PC-9 (cell line): ENCODE data around the gene ANKRD10. TPM values are rescaled to one million over a fixed set of nuclear protein-coding genes. Genes with fewer than 3 reads are reported as not detected.

Source experiments
- BruUV-seq: library from RNA; stranded (reverse); fragments of 400-500 nt; replicated peaks from 2 replicates; lab custom pipeline; 2021; lab: Mats Ljungman, UMichigan
- CTCF ChIA-PET: fragments of 300-600 bp; sonication (Branson Sonifier 250); formaldehyde crosslinking; loops from one replicate; lab custom pipeline; 2022; ENCODE audit warnings: antibody characterized with exemption; lab: Charles Lee
- POLR2A ChIA-PET: fragments of 300-600 bp; sonication (Branson Sonifier 250); formaldehyde crosslinking; loops from one replicate; lab custom pipeline; 2022; ENCODE audit warnings: antibody characterized with exemption; ENCODE audit not compliant: unreplicated experiment; lab: Charles Lee
- DNase-seq, 2 experiments: peaks; one replicate each; pipeline versions ENCODE4 v3.0.0 to v3.0.0-alpha.2; 2015 to 2022; ENCODE audit warnings: mixed read lengths in 1 of 2
- H2AFZ ChIP-seq: fragments of 200-600 bp; sonication (generic); 2 replicates; pipeline ENCODE4 v1.8.1; 2017; ENCODE audit warnings: antibody characterized with exemption
- H3F3A ChIP-seq: fragments of 200-600 bp; sonication (generic); 2 replicates; pipeline ENCODE4 v1.8.1; 2017; ENCODE audit warnings: antibody characterized with exemption, mild to moderate bottlenecking, low read depth; ENCODE audit not compliant: insufficient read depth
- H3K27ac ChIP-seq: fragments of 200-600 bp; sonication (generic); 2 replicates; pipeline ENCODE4 v1.6.1; 2016; ENCODE audit warnings: mixed run types
- H3K27me3 ChIP-seq: fragments of 200-600 bp; sonication (generic); 2 replicates; pipeline ENCODE4 v1.6.1; 2016; ENCODE audit warnings: low read depth, mixed run types; ENCODE audit not compliant: insufficient read depth
- H3K36me3 ChIP-seq: fragments of 200-600 bp; sonication (generic); 2 replicates; pipeline ENCODE4 v1.6.1; 2016; ENCODE audit warnings: low read depth, mixed run types
- H3K4me1 ChIP-seq: fragments of 200-600 bp; sonication (generic); replicated peaks from 2 replicates; pipeline ENCODE4 v1.6.1; 2016; ENCODE audit warnings: mixed run types; ENCODE audit not compliant: insufficient read depth
- H3K4me2 ChIP-seq: fragments of 200-600 bp; sonication (generic); 2 replicates; pipeline ENCODE4 v1.6.1; 2017; ENCODE audit warnings: mixed run types
- H3K4me3 ChIP-seq: fragments of 200-600 bp; sonication (generic); 2 replicates; pipeline ENCODE4 v1.6.1; 2016; ENCODE audit warnings: mixed run types
- H3K79me2 ChIP-seq: fragments of 200-600 bp; sonication (generic); 2 replicates; pipeline ENCODE4 v1.6.1; 2017; ENCODE audit warnings: low read depth, mixed run types
- H3K9me2 ChIP-seq: fragments of 200-600 bp; sonication (generic); 2 replicates; pipeline ENCODE4 v1.8.1; 2017; ENCODE audit warnings: mild to moderate bottlenecking; ENCODE audit not compliant: insufficient read depth
- H3K9me3 ChIP-seq: fragments of 200-600 bp; sonication (generic); 2 replicates; pipeline ENCODE4 v1.8.1; 2016; ENCODE audit warnings: low read depth; ENCODE audit not compliant: insufficient read depth
- H4K20me1 ChIP-seq: fragments of 200-600 bp; sonication (generic); 2 replicates; pipeline ENCODE4 v1.8.1; 2017; ENCODE audit not compliant: insufficient read depth
- EZH2 ChIP-seq: fragments of 200-600 bp; sonication (generic); IDR thresholded peaks from 2 replicates; pipeline ENCODE4 v1.8.0; 2017; ENCODE audit warnings: antibody characterized with exemption, low read depth
- intact Hi-C: fragments of 100-400 bp; cut with micrococcal nuclease; formaldehyde crosslinking; loops from one replicate; pipeline ENCODE4 v1.10.0; 2022; ENCODE audit not compliant: unreplicated experiment
- total RNA-seq: library from RNA; stranded (reverse); gene quantifications from 2 replicates; pipeline ENCODE4 v1.2.3, GENCODE V29; 2021
- TF ChIP-seq, protein P1 (sequence below): fragments of 200-600 bp; sonication (generic); conservative IDR thresholded peaks from 2 replicates; pipeline ENCODE4 v1.6.1; 2017; ENCODE audit warnings: mixed run types, antibody characterized with exemption, mild to moderate bottlenecking, moderate library complexity

ANKRD10 gene
- total RNA-seq, 1 experiment from 2014 or later: 155 TPM

DNA sequence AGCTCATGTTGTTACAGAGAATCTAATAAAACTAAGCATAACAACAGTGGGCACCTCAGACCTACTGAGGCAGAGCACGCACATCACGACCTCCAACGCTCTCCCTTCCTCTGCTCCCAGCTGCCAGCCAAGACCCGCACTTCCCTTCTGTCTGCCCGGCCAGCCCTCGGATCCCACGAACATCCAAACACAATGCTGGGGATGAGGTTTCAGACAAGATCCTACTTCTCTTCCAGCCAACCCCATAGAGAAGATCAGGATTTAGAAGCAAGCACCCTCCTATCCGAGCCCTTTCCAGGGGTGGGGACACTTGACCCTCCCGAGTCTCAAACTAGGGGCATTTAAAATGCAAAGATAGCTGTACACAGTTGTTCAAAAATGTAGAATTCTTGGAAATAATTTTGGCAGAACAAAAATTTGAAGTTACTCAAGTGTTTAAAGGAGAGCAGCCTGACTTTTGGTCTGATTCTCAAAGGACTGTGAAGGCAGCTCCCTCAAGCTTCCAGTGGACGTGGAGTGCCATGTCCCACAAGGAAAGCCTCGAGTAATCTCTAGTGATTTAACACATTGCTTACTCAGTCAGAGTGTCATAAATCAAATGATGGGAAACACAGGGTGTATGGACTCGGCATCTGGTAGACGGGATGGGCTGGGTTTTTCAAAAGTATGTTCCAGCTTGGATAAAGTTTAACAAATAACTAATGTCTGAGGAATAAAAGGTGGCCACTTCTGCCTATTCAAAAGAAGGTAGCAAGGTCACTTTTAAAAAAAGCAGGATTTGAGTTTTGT is 32.8 kb downstream of the ANKRD10 start:
- TF ChIP-seq EZH2: no peak
- TF ChIP-seq, protein P1, sequence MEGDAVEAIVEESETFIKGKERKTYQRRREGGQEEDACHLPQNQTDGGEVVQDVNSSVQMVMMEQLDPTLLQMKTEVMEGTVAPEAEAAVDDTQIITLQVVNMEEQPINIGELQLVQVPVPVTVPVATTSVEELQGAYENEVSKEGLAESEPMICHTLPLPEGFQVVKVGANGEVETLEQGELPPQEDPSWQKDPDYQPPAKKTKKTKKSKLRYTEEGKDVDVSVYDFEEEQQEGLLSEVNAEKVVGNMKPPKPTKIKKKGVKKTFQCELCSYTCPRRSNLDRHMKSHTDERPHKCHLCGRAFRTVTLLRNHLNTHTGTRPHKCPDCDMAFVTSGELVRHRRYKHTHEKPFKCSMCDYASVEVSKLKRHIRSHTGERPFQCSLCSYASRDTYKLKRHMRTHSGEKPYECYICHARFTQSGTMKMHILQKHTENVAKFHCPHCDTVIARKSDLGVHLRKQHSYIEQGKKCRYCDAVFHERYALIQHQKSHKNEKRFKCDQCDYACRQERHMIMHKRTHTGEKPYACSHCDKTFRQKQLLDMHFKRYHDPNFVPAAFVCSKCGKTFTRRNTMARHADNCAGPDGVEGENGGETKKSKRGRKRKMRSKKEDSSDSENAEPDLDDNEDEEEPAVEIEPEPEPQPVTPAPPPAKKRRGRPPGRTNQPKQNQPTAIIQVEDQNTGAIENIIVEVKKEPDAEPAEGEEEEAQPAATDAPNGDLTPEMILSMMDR: no peak
- H3K79me2 ChIP-seq: no peaks in the 10 kb centered on the region
- no peak overlapping the region for H3K4me2 ChIP-seq
- DNase-seq: no peak
- POLR2A ChIA-PET: interaction anchor here (0.6 kb wide), 1 partner anchor 13 kb away, joined by 3 read pairs; no protein-coding TSS in a partner anchor
- H4K20me1 ChIP-seq: no peaks in the 10 kb centered on the region
- no peak overlapping the region for H2AFZ ChIP-seq
- peaks cover 6% of the 10 kb centered on the region; the same call in 1 of the 2 replicates for H3F3A ChIP-seq
- intact Hi-C loops: no loop called here
- no peaks in the 10 kb centered on the region for H3K4me1 ChIP-seq
- CTCF ChIA-PET: no interaction called here
- H3K27me3 ChIP-seq: no peaks in the 10 kb centered on the region
- no peaks in the 10 kb centered on the region for H3K36me3 ChIP-seq
- H3K9me3 ChIP-seq: no peaks in the 10 kb centered on the region
- BruUV-seq: no TSS peak
- no peak overlapping the region for H3K27ac ChIP-seq
- H3K4me3 ChIP-seq: no peak overlapping the region
- no peaks in the 10 kb centered on the region for H3K9me2 ChIP-seq

- BruUV-seq: no TSS peak
- intact Hi-C loops: no loop called here
Observed at GRCh38 chr13:110880627-110881026, 34.2 kb downstream of the ANKRD10 start.

DNA sequence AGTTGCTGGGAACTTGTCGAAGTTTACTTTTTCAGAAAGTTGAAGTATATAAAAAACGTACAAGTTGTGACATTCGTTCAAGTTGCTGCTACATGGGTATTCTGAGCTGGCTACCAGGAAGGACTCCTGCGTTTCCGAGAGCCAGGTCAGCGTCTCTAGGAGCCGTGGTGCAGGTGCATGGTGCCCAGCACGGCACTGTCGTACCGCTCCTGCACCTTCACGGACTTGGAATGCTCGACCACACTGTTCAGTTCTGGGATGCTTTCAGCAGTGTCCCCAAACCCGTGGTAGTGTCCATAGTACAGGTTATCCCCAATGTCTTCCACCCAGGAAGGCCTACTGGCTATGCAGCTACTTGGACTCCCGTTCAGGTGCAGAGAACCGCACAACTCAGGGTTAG is 35.4 kb downstream of the ANKRD10 start:
- Histone ChIP-seq H3K27me3 (no peaks in the 10 kb centered on the region), H2AFZ (no peak overlapping the region), H3K79me2 (no peaks in the 10 kb centered on the region), H3F3A (peaks cover 10% of the 10 kb centered on the region; the same call in 1 of the 2 replicates), H3K9me3 (no peaks in the 10 kb centered on the region), H3K4me2 (no peak overlapping the region), H3K27ac (no peak overlapping the region), H4K20me1 (no peaks in the 10 kb centered on the region), H3K36me3 (no peaks in the 10 kb centered on the region), H3K4me3 (no peak overlapping the region), H3K4me1 (peaks cover 5% of the 10 kb centered on the region), H3K9me2 (no peaks in the 10 kb centered on the region)
- TF ChIP-seq, protein P1: no peak
- no peak for TF ChIP-seq EZH2
- intact Hi-C loops: no loop called here
- BruUV-seq: no TSS peak
- DNase-seq: no peak
- POLR2A ChIA-PET: no interaction called here
- CTCF ChIA-PET: no interaction called here

More at GRCh38 chr13:110880627-110881026, 34.2 kb downstream of the ANKRD10 start:
- no peak for TF ChIP-seq EZH2
- TF ChIP-seq, protein P1: no peak
- Histone ChIP-seq H3K9me2 (no peaks in the 10 kb centered on the region), H2AFZ (no peak overlapping the region), H3K27ac (no peak overlapping the region), H3K79me2 (no peaks in the 10 kb centered on the region), H3K4me3 (no peak overlapping the region), H3K27me3 (no peaks in the 10 kb centered on the region), H3K4me1 (no peaks in the 10 kb centered on the region), H3K9me3 (no peaks in the 10 kb centered on the region), H3F3A (peaks cover 6% of the 10 kb centered on the region; the same call in 1 of the 2 replicates), H3K36me3 (no peaks in the 10 kb centered on the region), H4K20me1 (no peaks in the 10 kb centered on the region), H3K4me2 (no peak overlapping the region)
- ChIA-PET POLR2A (no interaction called here), CTCF (no interaction called here)
- no peak for DNase-seq
